ENCODE data around the gene RASGRF2.

DNA sequence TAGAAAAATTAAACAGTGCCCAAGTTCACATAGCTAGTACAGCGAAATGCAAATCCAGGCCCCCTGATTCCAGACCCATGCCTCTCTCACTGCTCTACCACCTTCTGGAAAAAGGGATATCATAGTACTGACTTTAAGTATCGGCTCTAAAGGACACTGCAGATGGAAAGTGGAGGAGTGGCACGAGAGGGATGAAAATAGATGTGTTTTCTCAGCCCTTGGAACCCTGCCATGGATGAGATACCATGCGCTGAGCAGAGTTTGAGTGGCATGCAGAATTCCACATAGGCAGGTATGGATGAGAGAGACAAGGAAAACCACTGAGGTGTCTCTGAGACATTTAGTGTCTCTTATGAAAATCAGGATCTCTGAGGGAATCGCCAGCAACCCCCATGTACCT, 291.8 kb downstream of the RASGRF2 start:
- TF ChIP-seq, protein P1, sequence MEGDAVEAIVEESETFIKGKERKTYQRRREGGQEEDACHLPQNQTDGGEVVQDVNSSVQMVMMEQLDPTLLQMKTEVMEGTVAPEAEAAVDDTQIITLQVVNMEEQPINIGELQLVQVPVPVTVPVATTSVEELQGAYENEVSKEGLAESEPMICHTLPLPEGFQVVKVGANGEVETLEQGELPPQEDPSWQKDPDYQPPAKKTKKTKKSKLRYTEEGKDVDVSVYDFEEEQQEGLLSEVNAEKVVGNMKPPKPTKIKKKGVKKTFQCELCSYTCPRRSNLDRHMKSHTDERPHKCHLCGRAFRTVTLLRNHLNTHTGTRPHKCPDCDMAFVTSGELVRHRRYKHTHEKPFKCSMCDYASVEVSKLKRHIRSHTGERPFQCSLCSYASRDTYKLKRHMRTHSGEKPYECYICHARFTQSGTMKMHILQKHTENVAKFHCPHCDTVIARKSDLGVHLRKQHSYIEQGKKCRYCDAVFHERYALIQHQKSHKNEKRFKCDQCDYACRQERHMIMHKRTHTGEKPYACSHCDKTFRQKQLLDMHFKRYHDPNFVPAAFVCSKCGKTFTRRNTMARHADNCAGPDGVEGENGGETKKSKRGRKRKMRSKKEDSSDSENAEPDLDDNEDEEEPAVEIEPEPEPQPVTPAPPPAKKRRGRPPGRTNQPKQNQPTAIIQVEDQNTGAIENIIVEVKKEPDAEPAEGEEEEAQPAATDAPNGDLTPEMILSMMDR (IDR thresholded peaks at IDR 0.05; ENCODE audit: low read depth, low read length, poor library complexity, severe bottlenecking): no peak
- no peak for TF ChIP-seq EZH2phosphoT487 (IDR thresholded peaks at IDR 0.05; ENCODE audit: borderline replicate concordance, low read length)
